Stimulated activated CD4-positive, alpha-beta T cell treated with anti-CD3 and anti-CD28 coated beads, Interleukin-4, amount 100 ng/mL, for 48 hours (primary cell): ENCODE measurements around the gene POU2F1.
A peak's percentile ranks its signal among the peaks of the same experiment; 100 is the strongest.

Experiments
- DNase-seq, 2 donors: peaks; one replicate each; pipeline ENCODE4 v3.0.0-alpha.2; 2020; ENCODE audit warnings: low read depth in 2 of 2

POU2F1 gene

GRCh38 chr1:167467126-167467710 is 246.5 kb downstream of the POU2F1 start:
- no peak for DNase-seq

GRCh38 chr1:167467752-167468151 is 247.1 kb downstream of the POU2F1 start:
- DNase-seq = no peak

- DNase-seq = no peak
Measured at GRCh38 chr1:167469280-167469965, 248.7 kb downstream of the POU2F1 start.

GRCh38 chr1:167471568-167471967 is 250.9 kb downstream of the POU2F1 start:
- no peak for DNase-seq

- DNase-seq = peak in 1 of 2 donors; percentile 38
Measured at GRCh38 chr1:167472752-167473521, 252.3 kb downstream of the POU2F1 start.

GRCh38 chr1:167473761-167474160 is 253.1 kb downstream of the POU2F1 start:
- no peak for DNase-seq

GRCh38 chr1:167474191-167474641 is 253.5 kb downstream of the POU2F1 start:
- peak in 1 of 2 donors; percentile 49 for DNase-seq

GRCh38 chr1:167476061-167476460 is 255.4 kb downstream of the POU2F1 start:
- no peak for DNase-seq
